T-cell (primary cell): ENCODE results near the gene ATP2C2. TPM values are rescaled to one million over a fixed set of nuclear protein-coding genes. Genes with fewer than 3 reads are reported as not detected.

ENCODE experiments used
- ATAC-seq, 4 experiments: fragments of 200-7000 bp in 3 of 4; fragments of 150-1000 bp in 1 of 4; cut with Tn5 transposase; replicated peaks in 1 of 4; 1 replicate in 3 of 4; 2 replicates in 1 of 4; pipeline ENCODE4 v1.10.0; 2021; ENCODE audit warnings: moderate library complexity in 3 of 4, mild to moderate bottlenecking in 2 of 4, moderate number of reproducible peaks in 1 of 4
- CTCF ChIA-PET, 2 donors: fragments of 300-600 bp; sonication (Branson Sonifier 250); formaldehyde crosslinking; loops; one replicate each; lab custom pipeline; 2022; ENCODE audit warnings: antibody characterized with exemption in 2 of 2; lab: Charles Lee
- POLR2A ChIA-PET, 2 donors: fragments of 300-600 bp; sonication (Branson Sonifier 250); formaldehyde crosslinking; loops; one replicate each; lab custom pipeline; 2022; ENCODE audit warnings: antibody characterized with exemption in 2 of 2; lab: Charles Lee
- DNase-seq, 35 experiments: peaks; one replicate each; pipeline versions ENCODE4 v3.0.0 to v3.0.0-alpha.2; 2013 to 2023
- H3K27ac ChIP-seq: one replicate; pipeline ENCODE4 v1.5.1; 2013; ENCODE audit warnings: low read length
- H3K27me3 ChIP-seq, 2 experiments: replicated peaks in 1 of 2; 1 replicate in 1 of 2; 2 replicates in 1 of 2; pipeline versions ENCODE4 v1.6.1 to v1.7.0; 2013; ENCODE audit warnings: low read length in 1 of 2, mixed read lengths in 1 of 2; ENCODE audit not compliant: control insufficient read depth in 2 of 2, insufficient read depth in 2 of 2; ENCODE audit errors: extremely low read depth in 1 of 2
- H3K36me3 ChIP-seq, 2 donors: 1 replicate in 1 of 2; 2 replicates in 1 of 2; pipeline versions ENCODE4 v1.6.1 to v1.7.0; 2013; ENCODE audit warnings: low read length in 1 of 2; ENCODE audit not compliant: control insufficient read depth in 2 of 2, insufficient read depth in 1 of 2; ENCODE audit errors: extremely low read depth in 1 of 2
- H3K4me1 ChIP-seq, 2 experiments: 1 replicate in 1 of 2; 2 replicates in 1 of 2; pipeline versions ENCODE4 v1.6.1 to v1.7.0; 2013; ENCODE audit warnings: low read length in 2 of 2, mixed read lengths in 1 of 2; ENCODE audit not compliant: insufficient read depth in 2 of 2, control insufficient read depth in 1 of 2; ENCODE audit errors: extremely low read depth in 1 of 2
- H3K4me3 ChIP-seq, 2 donors: 1 replicate in 1 of 2; 2 replicates in 1 of 2; pipeline versions ENCODE4 v1.5.1 to v1.7.0; 2013; ENCODE audit warnings: mild to moderate bottlenecking in 2 of 2, low read length in 1 of 2, moderate library complexity in 1 of 2; ENCODE audit not compliant: control insufficient read depth in 1 of 2; ENCODE audit errors: extremely low read depth in 1 of 2
- H3K9me3 ChIP-seq: 2 replicates; pipeline ENCODE4 v1.7.0; 2013
- H3K27ac Mint-ChIP-seq, 2 donors: one replicate each; pipeline ENCODE4 v1.8.0; 2020 to 2021; ENCODE audit warnings: mild to moderate bottlenecking in 2 of 2, mixed read lengths in 2 of 2
- H3K27me3 Mint-ChIP-seq, 2 donors: one replicate each; pipeline ENCODE4 v1.8.0; 2021 to 2022; ENCODE audit warnings: mixed read lengths in 2 of 2
- H3K36me3 Mint-ChIP-seq: one replicate; pipeline ENCODE4 v1.8.0; 2021; ENCODE audit warnings: mixed read lengths
- H3K4me1 Mint-ChIP-seq, 3 donors: one replicate each; pipeline ENCODE4 v1.8.0; 2020 to 2022; ENCODE audit warnings: mixed read lengths in 3 of 3, mild to moderate bottlenecking in 1 of 3
- H3K4me3 Mint-ChIP-seq, 3 donors: one replicate each; pipeline ENCODE4 v1.8.0; 2020 to 2022; ENCODE audit warnings: mild to moderate bottlenecking in 3 of 3, mixed read lengths in 3 of 3, moderate library complexity in 3 of 3
- H3K9me3 Mint-ChIP-seq, 3 donors: one replicate each; pipeline ENCODE4 v1.8.0; 2020 to 2022; ENCODE audit warnings: mixed read lengths in 3 of 3
- WGBS: methylation state at CpG from one replicate; pipeline ENCODE4 v1.1.5; 2013; ENCODE audit warnings: missing lambda C conversion rate; ENCODE audit not compliant: insufficient coverage; 5-methylcytosine and 5-hydroxymethylcytosine counted together
- total RNA-seq, 35 experiments: library from RNA in 6 of 35; stranded (reverse) in 6 of 35; fragments of 120-200 nt in 1 of 35; gene quantifications; one replicate each; pipeline versions ENCODE4 v1.2.1 to v1.2.4 and lab custom pipeline; 2013 to 2026

The ATP2C2 gene
- total RNA-seq, 5 donors from 2014 or later (not counting 1 experiment from before 2014, with no cell fraction given), result not detected

DNA sequence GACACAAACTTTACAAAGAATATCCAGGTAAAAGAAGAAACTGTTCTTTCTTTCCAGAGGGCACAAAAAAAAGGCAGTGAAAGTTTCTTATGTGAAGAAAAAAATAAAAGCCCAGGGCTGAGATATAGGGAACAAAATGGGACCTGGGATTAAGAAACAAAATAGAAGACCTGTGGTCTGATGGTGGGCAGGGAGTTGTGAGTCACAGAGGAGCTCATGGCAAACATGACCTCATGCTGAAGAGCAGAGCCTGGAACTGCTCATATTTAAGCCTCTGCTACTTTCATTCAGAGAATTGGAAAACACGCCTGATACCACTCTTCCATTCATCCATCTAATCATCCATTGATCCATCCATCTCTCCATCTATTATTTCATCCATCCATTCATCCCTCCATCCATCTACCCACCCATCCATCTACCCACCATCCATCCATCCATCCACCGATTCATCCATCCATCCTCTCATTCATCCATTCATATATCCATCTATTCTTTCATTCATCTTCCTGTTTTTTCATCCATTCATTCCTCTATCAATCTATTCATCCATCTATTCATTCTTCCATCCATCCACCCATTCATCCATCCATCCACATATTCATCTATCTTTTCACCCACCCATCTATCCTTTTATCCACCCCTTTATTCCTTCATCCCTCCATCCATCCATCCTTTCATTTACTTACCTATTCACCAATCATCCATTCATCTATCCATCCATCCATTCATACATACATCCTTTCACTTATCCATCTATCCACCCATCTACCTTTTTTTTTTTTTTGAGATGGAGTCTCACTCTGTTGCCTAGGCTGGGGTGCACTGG is 43.7 kb upstream of the ATP2C2 start:
- H3K9me3 Mint-ChIP-seq, result no peaks in the 10 kb centered on the region
- peaks cover 0 to 6% of the 10 kb centered on the region in 2 donors for H3K27me3 Mint-ChIP-seq
- Histone ChIP-seq H3K27ac (no peak overlapping the region), H3K4me1 (no peaks in the 10 kb centered on the region), H3K36me3 (no peaks in the 10 kb centered on the region), H3K9me3 (no peaks in the 10 kb centered on the region), H3K4me3 (no peak overlapping the region), H3K27me3 (peaks cover 0 to 15% of the 10 kb centered on the region in 2 experiments)
- no peak overlapping the region for H3K4me3 Mint-ChIP-seq
- ChIA-PET CTCF (interaction anchor here in 1 of 2 donors (0.6 kb wide), 1 partner anchor 345 kb away, joined by 3 read pairs; no protein-coding TSS in a partner anchor), POLR2A (no interaction called here)
- ATAC-seq (no peak), DNase-seq (no peak)
- no peaks in the 10 kb centered on the region for H3K36me3 Mint-ChIP-seq
- 45% methylated on average over 2 of the region's 2 CpGs for WGBS
- no peaks in the 10 kb centered on the region for H3K4me1 Mint-ChIP-seq
- no peak overlapping the region for H3K27ac Mint-ChIP-seq

DNA sequence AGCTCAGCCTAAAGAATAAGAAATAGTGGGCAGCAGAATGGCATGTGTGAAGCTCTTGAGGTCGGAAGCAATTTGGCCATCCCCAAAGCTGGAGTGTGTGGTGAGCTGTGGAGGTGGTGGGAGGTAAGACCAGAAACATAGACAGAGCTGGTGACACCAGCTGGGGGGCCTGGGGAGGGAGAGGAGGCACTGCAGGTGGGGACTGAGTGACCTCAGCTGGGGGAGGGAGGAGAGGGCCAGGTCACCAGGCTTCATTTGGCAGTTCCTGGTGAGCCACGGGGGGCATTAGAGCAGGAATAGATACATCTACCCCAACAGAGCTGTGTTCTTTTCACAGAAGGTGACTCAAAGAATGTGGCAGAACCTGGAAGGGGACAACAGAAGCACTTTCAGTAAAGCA is 41.8 kb upstream of the ATP2C2 start:
- ChIA-PET CTCF (no interaction called here), POLR2A (no interaction called here)
- Histone ChIP-seq H3K4me1 (no peaks in the 10 kb centered on the region), H3K36me3 (no peaks in the 10 kb centered on the region), H3K27me3 (peaks cover 0 to 18% of the 10 kb centered on the region in 2 experiments), H3K9me3 (no peaks in the 10 kb centered on the region), H3K27ac (no peak overlapping the region), H3K4me3 (no peak overlapping the region)
- Mint-ChIP-seq H3K27ac (no peak overlapping the region), H3K27me3 (peaks cover 4 to 13% of the 10 kb centered on the region in 2 donors), H3K4me3 (no peak overlapping the region), H3K9me3 (no peaks in the 10 kb centered on the region), H3K36me3 (no peaks in the 10 kb centered on the region), H3K4me1 (no peaks in the 10 kb centered on the region)
- no peak for ATAC-seq
- DNase-seq, result no peak
- WGBS, result 78% methylated on average over 1 of the region's 2 CpGs

DNA sequence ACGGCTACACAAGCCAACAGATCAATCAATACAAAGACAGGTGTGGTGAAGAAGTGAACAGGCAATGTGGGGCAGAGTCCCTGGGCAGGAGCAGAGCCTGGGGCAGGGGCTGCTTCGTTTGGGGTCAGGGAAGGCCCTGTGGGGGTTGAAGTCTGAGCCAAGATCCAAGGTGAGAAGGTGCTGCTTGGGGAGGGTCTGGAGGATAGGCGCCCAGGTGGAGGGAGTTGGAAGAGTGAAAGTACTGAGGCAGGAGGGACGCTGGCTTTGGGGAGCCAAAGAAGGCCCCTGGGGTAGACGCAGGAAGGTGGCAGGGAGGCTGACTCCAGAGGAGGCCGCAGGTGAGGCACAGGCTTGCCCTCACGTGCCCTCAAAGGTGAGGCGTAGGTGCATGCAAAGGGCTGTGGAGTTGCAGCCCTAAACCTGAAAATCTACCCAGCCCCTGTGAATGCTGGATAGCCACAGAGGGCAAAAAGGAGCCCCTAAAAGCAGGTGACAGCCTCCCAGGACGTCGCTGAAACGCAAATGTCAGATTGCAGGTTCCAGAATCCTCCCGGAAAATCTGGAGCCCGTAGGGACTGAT is 40.3 kb upstream of the ATP2C2 start:
- no peaks in the 10 kb centered on the region for H3K9me3 Mint-ChIP-seq
- Histone ChIP-seq H3K27me3 (peaks cover 0 to 27% of the 10 kb centered on the region in 2 experiments), H3K36me3 (no peaks in the 10 kb centered on the region), H3K27ac (no peak overlapping the region), H3K9me3 (no peaks in the 10 kb centered on the region), H3K4me3 (no peak overlapping the region), H3K4me1 (no peaks in the 10 kb centered on the region)
- no peak overlapping the region for H3K27ac Mint-ChIP-seq
- ATAC-seq (no peak), DNase-seq (no peak)
- H3K4me3 Mint-ChIP-seq, result no peak overlapping the region
- H3K27me3 Mint-ChIP-seq, result peaks cover 4 to 13% of the 10 kb centered on the region in 2 donors
- ChIA-PET CTCF (no interaction called here), POLR2A (no interaction called here)
- WGBS, result 66% methylated on average over 12 of the region's 13 CpGs
- H3K36me3 Mint-ChIP-seq, result no peaks in the 10 kb centered on the region
- H3K4me1 Mint-ChIP-seq, result no peaks in the 10 kb centered on the region

DNA sequence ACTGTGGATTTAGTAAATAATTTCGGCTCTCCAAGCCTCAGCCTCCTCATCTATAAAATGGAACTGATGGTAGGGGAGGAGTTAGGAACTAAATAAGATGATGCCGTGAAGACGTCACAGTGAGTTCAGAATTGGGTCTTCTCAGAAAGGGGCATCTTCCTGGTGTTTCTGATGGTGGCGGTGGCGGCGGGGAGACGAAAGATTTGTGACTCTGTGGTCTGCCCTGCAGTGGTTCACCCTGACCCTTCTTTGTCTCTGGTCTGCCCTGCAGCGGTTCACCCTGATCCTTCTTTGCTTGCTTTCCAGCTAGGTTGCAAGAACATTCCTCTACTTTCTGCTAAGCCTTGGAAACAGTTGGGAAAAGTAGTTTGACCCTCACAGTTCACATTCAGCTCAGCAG is 39.3 kb upstream of the ATP2C2 start:
- H3K4me3 ChIP-seq, result no peak overlapping the region
- DNase-seq (no peak), ATAC-seq (no peak)
- no peak overlapping the region for H3K4me3 Mint-ChIP-seq
- no peaks in the 10 kb centered on the region for H3K4me1 ChIP-seq
- 88% methylated on average over 6 of the region's 8 CpGs for WGBS
- H3K27ac Mint-ChIP-seq, result no peak overlapping the region
- H3K36me3 ChIP-seq, result no peaks in the 10 kb centered on the region
- no peaks in the 10 kb centered on the region for H3K9me3 Mint-ChIP-seq
- no peaks in the 10 kb centered on the region for H3K36me3 Mint-ChIP-seq
- no peaks in the 10 kb centered on the region for H3K4me1 Mint-ChIP-seq
- POLR2A ChIA-PET, result no interaction called here
- no peak overlapping the region for H3K27ac ChIP-seq
- H3K9me3 ChIP-seq, result no peaks in the 10 kb centered on the region
- CTCF ChIA-PET, result no interaction called here
- peaks cover 0 to 35% of the 10 kb centered on the region in 2 experiments for H3K27me3 ChIP-seq
- peaks cover 4 to 13% of the 10 kb centered on the region in 2 donors for H3K27me3 Mint-ChIP-seq

DNA sequence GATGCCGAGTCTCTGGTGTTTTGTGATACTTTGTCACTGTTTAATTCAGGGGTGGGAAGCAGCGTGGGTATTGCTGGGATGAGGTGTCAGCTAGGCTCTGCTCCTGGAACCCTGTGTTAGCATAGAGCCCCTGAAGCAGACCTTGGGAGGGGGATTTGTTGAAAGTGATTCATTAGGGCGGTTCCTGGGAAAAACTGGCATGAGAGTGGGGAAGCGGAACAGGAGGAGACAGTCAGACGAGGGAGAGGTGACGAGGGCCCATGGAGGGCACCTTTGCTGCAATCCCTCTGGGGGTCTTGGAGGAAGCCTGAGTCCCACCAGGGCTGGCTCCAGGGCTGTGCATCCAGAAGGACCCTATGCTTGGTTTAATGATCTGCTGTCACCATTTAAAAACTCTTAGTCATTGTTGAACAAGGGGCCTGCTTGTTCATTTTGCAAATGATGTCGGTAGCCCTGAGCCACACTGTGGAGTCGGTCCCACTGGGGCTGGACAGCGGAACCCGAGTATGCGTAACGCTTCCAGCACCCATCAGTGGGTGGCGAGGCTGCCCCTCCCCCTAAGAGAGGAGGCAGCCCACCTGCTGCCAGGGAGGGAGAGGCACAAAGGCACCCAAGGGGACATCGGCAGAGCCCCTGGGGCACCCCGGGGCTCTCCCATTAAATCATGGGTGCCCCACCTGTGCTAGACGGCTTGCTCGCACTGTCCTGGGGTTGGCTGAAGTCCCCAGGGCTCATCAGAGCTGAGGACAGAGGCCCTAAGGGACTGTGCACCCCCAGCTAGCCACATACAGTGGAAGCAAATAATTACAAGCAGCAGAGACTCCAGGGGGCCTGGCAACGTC is 38.3 kb upstream of the ATP2C2 start:
- H3K9me3 ChIP-seq, result no peaks in the 10 kb centered on the region
- DNase-seq (no peak), ATAC-seq (no peak)
- no peak overlapping the region for H3K4me3 ChIP-seq
- POLR2A ChIA-PET, result no interaction called here
- H3K27me3 ChIP-seq, result peaks cover 0 to 39% of the 10 kb centered on the region in 2 experiments
- CTCF ChIA-PET, result no interaction called here
- no peaks in the 10 kb centered on the region for H3K36me3 ChIP-seq
- H3K4me1 Mint-ChIP-seq, result no peaks in the 10 kb centered on the region
- peaks cover 0 to 2% (median 0%) of the 10 kb centered on the region in 3 donors for H3K9me3 Mint-ChIP-seq
- H3K36me3 Mint-ChIP-seq, result no peaks in the 10 kb centered on the region
- no peaks in the 10 kb centered on the region for H3K4me1 ChIP-seq
- peaks cover 4 to 13% of the 10 kb centered on the region in 2 donors for H3K27me3 Mint-ChIP-seq
- 76% methylated on average over 12 of the region's 18 CpGs for WGBS
- no peak overlapping the region for H3K27ac Mint-ChIP-seq
- H3K4me3 Mint-ChIP-seq, result no peak overlapping the region
- no peak overlapping the region for H3K27ac ChIP-seq

DNA sequence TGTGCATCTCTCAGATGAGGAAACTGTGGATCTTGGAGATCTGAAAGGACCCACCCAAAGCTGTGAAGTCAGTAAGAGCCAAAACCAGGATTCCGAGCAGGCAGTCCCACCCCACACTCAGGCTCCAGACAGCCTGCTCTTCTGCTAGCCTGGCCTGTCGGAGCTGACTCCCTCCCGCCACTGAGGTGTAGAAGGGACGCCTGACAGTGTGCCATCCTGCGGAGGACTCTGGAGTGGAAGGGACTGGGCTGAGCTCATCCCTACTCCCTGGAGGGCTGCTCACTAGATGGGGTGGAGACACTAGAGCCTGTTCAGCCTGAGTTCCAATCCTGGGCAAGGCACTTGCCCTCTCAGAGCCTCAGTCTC is 37.7 kb upstream of the ATP2C2 start:
- no peaks in the 10 kb centered on the region for H3K36me3 ChIP-seq
- Mint-ChIP-seq H3K27ac (no peak overlapping the region), H3K4me1 (no peaks in the 10 kb centered on the region), H3K27me3 (peaks cover 4 to 13% of the 10 kb centered on the region in 2 donors), H3K36me3 (no peaks in the 10 kb centered on the region), H3K9me3 (peaks cover 0 to 8% (median 4%) of the 10 kb centered on the region in 3 donors), H3K4me3 (no peak overlapping the region)
- no peaks in the 10 kb centered on the region for H3K4me1 ChIP-seq
- no peak overlapping the region for H3K4me3 ChIP-seq
- DNase-seq, result no peak
- peaks cover 0 to 39% of the 10 kb centered on the region in 2 experiments for H3K27me3 ChIP-seq
- 93% methylated on average over 2 of the region's 5 CpGs for WGBS
- no peak overlapping the region for H3K27ac ChIP-seq
- POLR2A ChIA-PET, result no interaction called here
- H3K9me3 ChIP-seq, result no peaks in the 10 kb centered on the region
- CTCF ChIA-PET, result no interaction called here
- no peak for ATAC-seq
